T-helper 9 cell (primary cell): ENCODE results near the gene OR56A5.
"Not testable (repeated sequence)": the region's sequence is repeated elsewhere in the genome, so short reads cannot be mapped to it uniquely, and the experiment has no call there.

Experiments used
- DNase-seq: peaks from one replicate; pipeline ENCODE4 v3.0.0-alpha.2; 2020
- total RNA-seq, 2 donors: gene quantifications; one replicate each; lab custom pipeline; 2026; lab: John Stamatoyannopoulos, UW

OR56A5 gene, protein sequence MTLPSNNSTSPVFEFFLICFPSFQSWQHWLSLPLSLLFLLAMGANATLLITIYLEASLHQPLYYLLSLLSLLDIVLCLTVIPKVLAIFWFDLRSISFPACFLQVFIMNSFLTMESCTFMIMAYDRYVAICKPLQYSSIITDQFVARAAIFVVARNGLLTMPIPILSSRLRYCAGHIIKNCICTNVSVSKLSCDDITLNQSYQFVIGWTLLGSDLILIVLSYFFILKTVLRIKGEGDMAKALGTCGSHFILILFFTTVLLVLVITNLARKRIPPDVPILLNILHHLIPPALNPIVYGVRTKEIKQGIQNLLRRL
- 0 reads per million in 2 donors for total RNA-seq

DNA sequence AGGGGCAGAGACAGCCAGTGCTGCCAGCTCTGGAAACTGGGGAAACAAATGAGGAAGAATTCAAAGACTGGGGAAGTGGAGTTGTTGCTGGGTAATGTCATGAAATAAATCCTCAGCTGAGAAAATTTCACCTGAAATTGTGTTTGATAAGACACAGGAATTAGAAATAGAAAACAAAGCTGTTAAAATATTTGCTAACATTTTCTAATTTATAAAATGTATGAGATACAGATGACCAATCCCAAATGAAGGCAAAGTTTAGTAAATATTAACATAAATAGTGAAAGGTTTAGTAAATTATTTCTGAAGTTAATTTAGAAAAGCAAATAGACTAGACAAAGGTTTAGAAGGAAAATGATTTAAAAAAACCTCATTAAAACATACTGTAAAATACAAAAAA is at the start of gene OR56A5:
Gene OR56A5, minus strand, starts transcription at position 101 of the 400 bp plus-strand sequence. Its CDS starts 0 bp downstream, at position 101.
- no peak for DNase-seq

DNA sequence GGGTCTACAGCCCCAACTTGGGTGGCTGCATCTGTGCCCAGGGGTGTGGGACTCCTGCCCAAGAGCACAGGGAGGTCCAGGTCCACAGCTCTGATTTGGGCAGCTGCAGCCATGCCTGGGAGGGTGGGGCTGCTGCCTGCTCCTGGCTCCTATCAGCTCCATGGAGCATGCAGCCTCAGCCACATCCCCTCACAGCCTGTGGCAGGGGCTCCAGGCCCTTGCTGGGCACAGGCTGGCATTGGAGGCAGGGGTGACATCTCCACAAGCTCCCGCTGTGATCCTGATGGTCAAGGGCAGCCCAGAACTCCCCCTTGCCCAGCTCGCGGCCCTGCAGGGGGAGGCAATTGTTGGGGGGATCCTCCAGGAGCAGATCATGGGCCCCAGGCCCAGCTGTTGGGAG is 44.7 kb upstream of the OR56A5 start:
- DNase-seq = no peak

DNA sequence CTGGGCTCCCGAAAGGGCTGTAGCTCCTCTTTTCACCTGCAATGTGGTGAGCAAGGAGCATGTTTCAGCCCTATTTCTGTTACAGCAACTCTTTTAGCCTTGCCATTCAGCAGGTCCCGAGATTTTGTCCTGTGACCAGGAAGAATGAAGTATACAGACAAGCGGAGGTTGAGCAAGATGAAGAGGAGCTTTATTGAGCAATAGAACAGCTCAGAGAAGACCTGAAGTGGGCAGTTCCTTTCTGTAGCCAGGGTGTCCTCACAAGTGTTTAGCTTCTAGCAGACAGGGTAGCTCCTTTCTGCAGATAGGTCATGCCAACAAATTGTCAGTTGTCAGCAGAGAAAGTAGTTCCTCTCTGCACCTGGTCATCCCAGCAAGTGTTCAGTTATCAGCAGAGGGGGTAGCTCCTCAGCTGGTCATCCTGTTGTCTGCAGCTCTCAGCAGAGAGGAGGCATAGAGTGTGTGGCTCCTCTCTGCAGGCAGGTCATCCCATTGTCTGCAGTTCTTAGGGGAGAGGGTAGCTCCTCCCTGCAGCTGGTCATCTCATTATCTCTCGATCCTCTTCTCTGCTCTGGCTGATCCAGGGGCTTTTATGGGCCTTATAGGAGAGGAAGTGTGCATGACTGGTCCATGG is 43.9 kb upstream of the OR56A5 start:
- DNase-seq = no peak

DNA sequence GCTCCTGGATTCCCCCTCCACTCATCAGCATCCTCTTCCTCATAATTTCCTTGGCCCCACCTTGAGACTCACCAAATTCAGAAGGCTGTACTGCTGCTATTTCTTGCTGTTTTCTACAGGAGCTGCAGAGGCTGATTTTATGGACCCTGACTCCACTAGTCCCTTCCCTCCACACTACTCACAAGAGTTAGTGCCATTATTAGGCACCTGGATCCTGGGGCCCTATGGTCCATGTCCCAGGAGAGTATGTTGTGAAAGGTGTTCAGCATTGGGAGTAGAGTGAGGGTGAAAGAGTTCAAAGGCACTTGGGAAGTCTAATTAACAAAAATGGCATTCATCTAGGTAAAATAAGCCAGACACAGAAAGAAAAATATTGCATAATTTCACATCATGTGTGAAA is 38.6 kb upstream of the OR56A5 start, which contains the start of gene OR56A4:
Gene OR56A4, minus strand, starts transcription at position 101 of the 400 bp plus-strand sequence. CDS start 3,954 bp downstream, outside the sequence.
- no peak for DNase-seq

DNA sequence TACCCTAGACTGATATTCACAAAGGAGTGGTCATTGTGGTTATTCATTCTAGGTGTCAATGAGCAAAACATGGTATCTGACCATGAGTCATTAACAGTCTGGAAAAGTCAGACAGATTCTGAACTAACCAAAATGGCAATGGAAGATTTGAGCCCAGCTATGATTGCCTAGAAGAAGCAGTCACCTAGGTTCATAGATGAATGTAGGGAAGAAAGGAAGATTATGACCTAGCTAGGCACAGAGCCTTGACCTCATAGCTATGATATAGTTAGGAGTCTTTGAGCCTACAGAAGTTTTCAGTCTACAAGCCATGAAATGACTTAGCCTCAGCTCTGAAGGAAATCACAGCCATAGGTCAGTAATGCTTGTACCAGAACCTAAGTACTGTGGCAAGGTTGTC is 38.1 kb upstream of the OR56A5 start:
- DNase-seq = no peak

DNA sequence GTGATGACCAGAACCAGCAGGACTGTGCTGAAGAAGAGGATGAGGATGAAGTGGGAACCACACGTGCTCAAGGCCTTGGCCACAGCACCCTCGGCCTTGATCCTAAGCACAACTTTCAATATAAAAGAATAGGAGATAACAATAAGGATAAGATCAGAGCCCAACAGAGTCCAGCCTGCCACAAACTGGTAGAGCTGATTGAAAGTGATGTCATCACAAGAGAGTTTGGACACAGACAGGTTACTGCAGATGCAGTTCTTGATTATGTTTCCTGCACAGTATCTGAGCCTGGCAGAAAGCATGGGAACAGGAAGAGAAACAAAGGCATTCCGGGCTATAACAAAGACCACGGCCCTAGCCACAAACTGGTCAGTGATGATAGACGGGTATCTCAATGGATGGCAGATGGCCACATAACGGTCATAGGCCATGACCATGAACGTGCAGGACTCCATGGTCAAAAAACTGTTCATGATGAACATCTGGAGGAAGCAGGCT is 34.0 kb upstream of the OR56A5 start:
- DNase-seq = no peak

DNA sequence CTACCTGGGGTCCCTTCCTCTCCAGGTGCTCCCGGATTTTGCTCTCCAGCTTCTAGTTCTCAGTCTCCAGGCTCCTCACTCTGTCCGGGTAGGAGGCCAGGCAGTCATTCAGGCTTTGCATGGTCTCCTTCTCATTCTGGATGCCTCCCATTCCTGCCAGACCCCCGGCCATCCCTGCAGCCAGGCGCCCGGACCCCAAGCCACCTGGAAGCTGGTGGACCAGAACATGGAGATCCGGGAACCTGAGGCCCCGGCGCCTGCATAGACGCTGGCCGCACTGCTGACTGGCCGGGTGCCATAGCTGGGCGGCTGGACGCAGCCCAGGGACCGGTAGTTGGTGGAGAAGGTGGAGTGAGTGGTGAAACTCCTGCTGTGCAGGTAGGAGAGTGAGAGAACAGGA is 26.5 kb upstream of the OR56A5 start:
- no peak for DNase-seq

DNA sequence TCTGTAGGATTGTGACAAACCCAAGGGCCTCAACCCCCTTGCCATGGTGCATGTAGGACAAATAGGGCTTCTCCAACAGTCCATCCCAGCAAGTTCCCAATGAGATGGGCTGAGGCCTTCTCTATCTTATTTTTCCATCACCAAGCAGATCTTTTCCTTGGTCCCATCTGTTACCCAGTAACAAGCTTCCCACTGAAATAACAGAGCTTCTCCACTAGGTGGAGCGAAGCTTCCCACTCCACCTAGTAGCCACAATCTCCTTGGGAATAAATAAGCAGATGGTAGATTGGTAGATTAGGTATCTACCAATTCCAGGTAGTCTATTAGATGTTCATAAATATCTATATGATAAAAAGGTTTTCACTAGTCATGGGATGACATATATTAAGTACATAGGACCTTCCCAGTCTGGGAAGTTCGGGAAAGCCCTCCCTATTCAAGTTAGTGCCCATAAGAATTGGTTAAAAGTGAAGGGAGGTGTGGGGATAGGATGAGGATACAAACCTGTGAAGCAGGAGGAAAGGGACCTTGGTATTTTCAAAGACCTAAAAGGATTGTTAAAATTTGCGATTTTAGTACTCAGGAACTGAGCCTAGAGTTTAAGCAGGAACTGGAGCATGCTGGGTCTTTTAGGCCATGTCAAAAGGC is 24.4 kb upstream of the OR56A5 start:
- no peak for DNase-seq

DNA sequence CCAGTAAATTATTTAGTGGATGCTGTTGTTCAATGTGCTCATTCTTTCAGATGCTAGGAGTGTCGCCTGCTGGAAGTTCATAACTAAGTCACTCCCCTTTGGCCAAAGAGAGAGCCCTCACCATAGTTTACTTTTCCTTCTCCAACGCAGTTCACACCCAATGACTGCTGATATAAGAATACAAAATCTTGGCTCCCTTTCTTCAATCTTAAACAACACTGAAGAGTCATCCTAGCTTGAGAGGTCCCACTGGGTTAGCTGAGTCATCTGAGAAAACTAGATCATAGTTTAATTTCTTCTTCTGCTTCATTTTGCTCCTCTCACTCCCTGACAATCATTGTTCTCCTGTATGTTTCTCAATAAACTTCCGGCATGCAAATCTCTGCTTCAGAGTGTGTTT is 23.9 kb upstream of the OR56A5 start:
- no peak for DNase-seq

DNA sequence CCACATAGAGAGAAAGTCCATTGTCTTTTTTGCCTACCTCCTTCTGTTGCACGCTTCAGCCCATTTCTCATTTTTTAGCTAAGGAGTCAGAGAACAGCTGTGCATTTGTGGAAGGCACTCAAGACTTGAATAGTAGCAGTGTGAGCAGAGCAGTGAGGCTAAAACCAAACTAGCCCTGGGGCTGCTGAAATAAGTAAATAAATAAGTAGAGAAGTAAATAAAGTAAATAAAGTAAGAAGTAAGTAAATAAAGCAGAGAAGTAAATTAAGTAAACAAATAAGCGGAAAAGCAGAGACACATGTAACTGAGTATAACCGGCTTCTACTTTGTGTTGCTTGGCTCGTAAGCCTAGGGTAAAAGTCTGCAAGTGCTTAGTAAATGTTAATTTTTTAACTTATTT is 20.9 kb upstream of the OR56A5 start:
- DNase-seq = no peak

DNA sequence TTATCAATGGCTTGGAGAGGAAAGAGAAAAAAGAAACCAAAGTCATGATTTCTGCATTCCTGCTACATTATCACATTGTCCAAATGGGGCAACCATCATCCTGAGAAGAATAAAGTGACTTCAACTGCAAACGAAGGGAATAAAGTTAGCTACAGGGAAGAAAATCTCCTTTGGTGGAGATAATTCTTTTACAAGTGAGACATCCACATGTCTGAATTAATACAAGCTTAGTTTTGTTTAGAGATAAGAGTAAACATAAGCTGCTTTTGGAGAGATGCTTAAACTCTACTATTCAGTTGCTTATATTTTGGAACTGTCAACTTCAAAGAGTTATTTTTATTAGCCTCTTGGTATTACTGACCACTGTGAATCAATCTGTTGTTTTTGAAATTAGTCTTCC is 18.6 kb upstream of the OR56A5 start, which contains the start of gene OR52L1:
Gene OR52L1, minus strand, starts transcription at position 101 of the 400 bp plus-strand sequence. Its CDS starts 55 bp downstream, at position 46.
- no peak for DNase-seq

DNA sequence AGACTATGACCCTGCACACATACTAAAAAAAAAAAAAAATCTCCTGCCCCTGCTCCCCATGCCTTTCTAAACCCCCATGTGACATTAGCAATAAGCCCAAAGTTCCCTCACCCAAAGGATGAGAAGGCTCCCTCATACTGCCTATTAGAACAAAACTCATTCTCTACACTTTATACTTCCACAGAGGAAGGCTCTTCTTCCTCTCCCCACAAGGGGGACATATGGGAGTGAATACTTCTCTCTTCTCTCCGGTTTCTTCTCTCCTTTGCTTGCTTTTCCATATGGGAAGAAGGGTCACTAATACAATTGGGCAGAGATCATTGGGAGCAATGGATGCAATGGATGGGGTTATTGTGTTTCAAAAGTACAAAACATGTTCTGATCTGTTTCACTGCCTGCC is 15.1 kb upstream of the OR56A5 start:
- no peak for DNase-seq

DNA sequence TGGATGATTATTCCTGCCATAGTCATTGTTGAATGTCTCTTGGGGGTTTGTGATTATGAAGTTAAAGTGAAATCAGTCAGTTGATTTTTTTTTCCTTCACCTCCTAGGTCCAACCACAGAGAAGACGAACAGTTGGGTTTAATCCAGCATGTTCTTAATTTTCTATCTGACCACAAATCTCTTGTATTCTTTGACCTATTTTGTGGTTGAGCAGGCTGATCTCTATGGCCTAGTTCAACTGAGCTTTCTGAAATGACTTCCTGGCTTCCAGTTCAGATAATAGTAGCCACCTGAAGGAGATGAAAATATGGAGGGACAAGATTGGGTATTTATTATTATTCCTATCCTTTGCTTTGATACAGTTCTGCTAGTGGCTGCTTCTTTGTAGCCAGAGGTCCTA is 5.2 kb upstream of the OR56A5 start:
- no peak for DNase-seq

DNA sequence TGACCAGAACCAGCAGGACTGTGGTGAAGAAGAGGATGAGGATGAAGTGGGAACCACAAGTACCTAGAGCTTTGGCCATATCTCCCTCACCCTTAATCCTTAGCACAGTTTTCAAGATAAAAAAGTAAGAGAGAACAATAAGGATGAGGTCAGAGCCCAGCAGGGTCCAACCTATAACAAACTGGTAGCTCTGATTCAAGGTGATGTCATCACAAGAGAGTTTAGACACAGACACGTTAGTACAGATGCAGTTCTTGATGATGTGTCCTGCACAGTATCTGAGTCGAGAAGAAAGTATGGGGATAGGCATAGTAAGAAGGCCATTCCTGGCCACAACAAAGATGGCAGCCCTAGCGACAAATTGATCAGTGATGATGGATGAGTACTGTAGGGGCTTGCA is 586 bp downstream of the OR56A5 start:
- DNase-seq = no peak

DNA sequence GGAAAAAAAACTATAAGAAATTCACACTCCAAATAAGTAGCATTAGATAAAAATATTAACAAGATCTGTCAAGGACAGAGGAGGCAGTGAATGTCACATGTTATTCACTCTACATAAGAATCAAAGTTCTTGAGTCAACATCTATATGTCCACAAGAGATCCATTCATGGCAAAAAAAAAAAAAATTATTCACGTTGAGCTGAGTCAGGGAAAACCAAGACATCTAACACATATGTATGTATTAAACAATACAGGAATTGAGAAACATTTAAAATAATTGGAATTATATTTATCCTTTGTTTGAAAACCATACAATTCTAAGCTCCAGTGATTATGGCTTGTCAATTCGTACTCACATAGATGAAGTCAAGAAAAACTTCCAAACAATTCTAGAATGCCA is 1.3 kb downstream of the OR56A5 start:
- DNase-seq = no peak

DNA sequence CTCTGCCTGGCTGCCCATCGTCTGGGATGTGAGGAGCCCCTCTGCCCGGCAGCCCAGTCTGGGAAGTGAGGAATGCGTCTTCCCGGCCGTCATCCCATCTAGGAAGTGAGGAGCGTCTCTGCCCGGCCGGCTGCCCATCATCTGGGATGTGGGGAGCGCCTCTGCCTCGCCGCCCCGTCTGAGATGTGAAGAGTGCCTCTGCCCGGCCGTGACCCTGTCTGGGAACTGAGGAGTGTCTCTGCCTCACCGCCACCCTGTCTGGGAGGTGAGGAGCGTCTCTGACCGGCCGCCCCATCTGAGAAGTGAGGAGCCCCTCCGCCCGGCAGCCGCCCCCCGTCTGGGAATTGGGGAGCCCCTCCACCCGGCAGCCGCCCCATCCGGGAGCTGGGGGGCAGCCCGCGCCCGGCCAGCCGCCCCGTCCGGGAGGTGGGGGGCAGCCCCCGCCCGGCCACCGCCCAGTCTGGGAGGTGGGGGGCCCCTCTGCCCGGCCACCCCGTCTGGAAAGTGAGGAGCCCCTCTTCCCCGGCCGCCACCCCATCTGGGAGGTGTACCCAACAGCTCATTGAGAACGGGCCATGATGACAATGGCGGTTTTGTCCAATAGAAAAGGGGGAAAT is 7.5 kb downstream of the OR56A5 start:
- not testable (repeated sequence) for DNase-seq

DNA sequence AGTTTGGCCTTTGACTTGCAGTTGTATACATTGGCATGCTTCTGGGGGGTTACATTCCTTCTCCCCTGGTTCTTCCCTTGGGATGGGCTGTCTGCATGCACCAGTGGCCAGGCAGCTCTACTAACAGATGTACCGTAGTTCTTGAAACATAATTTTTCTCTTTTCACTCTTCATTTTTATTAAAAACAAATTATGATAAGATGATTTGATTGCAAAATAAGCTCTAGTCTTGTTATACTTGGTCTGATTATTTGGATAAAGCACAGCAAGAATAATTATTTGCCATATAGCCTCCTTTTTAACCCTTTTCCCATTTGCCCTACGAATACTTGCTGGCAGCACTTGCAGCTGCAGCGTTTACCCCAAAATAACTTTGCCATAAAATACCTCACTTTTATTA is 12.7 kb downstream of the OR56A5 start:
- no peak for DNase-seq

DNA sequence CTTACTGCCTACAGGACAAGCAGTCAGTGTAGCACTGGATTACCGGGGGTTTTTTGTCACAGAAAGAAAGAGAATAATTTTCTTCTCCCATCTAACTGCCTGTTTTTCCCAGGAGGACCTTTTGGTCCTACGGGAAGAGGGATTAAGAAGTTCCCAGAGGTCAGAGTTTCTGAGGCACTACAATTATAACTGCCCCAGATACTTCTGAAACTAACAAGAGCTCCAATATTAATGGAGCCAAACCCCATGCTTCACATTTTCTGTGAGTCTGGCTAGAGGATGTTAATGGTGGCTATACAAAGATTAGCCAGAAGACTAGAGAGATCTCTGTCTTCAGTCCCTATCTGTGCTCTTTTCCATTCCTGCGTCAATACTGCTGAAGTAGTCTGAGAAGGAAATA is 26.3 kb downstream of the OR56A5 start, which contains the start of gene OR56A3:
Gene OR56A3, plus strand, starts transcription at position 301 of the 400 bp plus-strand sequence. CDS start 5,096 bp downstream, outside the sequence.
- no peak for DNase-seq

DNA sequence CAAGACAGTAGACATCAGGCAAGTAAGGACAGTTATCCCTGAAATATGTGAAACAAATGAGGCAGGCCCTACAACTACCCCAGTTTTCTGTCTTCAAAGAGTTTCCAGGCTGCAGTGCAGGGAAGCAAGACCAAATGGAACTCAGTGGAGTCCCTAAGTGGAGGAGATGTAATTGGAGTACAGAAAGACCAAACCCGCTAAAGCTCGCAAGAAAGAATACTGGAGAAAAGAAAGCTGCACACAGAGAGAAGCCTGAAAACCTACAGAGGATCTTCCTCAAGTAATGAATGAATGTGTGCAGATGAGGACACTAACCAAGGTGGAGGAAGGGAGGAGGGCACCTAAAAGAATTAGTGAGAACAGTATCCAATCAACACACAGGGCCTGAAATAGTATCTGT is 27.5 kb downstream of the OR56A5 start:
- DNase-seq = no peak

DNA sequence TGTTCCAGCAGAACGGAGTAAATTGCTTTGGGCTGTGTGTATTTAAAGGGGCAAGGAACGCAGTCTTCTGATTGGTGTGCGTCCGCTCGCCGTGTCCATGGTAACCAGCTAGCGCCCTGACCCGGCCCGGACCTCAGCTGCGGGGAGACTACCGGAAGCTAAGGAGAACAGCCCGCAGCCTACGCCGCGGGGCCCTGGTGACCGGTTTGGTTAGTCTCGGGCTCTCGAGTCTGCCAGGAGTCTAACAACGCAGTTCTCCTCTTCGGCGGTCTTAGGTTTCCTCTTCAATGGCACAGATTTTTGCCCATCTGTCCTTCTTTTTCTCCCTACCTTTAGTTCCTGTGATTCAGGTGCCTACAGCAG is 29.7 kb downstream of the OR56A5 start:
- no peak for DNase-seq

DNA sequence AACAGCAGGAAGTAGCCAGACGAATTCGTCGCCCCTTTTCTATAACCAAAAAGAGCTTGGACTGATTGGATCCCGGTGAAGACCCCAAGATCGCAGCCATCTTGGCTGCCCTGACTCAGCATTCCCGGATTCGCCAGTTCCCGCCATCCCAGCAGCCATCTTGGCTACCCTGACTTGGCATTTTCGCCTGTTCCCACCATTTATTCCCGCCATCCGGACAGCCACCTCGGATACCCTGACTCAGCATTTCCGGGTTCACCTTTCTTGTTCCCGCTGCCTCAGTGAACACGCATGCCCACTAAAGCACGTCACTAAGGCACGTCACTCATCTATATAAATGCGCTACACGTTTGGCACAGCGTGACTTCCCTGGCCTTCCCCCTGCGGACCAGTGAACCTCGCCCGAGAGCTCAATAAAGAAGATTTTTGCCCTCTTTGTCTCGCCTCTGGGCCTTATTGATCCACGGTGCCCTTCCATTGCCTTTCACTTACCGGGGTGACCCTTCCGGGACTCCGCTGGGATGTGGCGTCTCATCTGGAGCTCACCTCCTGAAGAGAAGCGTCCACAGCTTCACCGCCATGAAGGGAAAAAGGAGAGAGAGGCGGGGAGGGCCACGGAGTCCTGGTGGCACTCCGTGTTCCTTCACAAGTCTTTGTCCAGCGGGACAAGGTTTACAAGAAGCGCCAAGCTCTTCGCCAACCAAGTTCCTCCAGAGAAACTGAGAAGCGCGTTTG is 30.3 kb downstream of the OR56A5 start:
- DNase-seq = no peak

DNA sequence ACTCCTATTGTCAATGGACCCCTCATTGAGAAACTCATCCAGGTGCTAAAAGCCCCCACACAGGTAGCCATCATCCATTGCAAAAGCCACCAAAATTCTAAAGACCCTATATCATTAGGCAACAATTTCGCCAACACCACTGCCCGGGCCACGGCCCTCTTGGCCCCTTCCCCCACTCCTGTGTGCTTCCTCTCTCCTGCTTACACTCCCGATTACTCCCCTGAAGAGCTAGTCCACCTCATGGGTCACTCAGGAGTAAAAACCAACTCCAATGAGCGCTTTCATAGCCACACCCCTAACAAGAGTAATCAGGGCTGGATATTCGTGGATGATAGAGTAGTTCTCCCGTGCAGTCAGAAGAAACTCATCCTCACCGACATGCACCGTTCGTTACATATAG is 35.2 kb downstream of the OR56A5 start:
- no peak for DNase-seq
